Measurements from ENCODE around the gene DUSP15.

- TF ChIP-seq, protein P1, sequence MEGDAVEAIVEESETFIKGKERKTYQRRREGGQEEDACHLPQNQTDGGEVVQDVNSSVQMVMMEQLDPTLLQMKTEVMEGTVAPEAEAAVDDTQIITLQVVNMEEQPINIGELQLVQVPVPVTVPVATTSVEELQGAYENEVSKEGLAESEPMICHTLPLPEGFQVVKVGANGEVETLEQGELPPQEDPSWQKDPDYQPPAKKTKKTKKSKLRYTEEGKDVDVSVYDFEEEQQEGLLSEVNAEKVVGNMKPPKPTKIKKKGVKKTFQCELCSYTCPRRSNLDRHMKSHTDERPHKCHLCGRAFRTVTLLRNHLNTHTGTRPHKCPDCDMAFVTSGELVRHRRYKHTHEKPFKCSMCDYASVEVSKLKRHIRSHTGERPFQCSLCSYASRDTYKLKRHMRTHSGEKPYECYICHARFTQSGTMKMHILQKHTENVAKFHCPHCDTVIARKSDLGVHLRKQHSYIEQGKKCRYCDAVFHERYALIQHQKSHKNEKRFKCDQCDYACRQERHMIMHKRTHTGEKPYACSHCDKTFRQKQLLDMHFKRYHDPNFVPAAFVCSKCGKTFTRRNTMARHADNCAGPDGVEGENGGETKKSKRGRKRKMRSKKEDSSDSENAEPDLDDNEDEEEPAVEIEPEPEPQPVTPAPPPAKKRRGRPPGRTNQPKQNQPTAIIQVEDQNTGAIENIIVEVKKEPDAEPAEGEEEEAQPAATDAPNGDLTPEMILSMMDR (IDR thresholded peaks at IDR 0.05) = no peak
- TF ChIP-seq POLR2A (IDR thresholded peaks at IDR 0.05) = no peak
These were observed 38.1 kb upstream of the DUSP15 start for GRCh38 chr20:31908424-31908823.
